OCI-LY1 (cell line): ENCODE data around the gene CFAP20DC.

Source experiments
- H2AFZ ChIP-seq: fragments of 200-600 bp; sonication (generic), shearing (Covaris generic); 2 replicates; pipeline ENCODE4 v1.6.0; 2014; ENCODE audit warnings: antibody characterized with exemption, mild to moderate bottlenecking, low read length
- H3F3A ChIP-seq: fragments of 200-600 bp; sonication (generic), shearing (Covaris generic); 2 replicates; pipeline ENCODE4 v1.6.0; 2014; ENCODE audit warnings: mild to moderate bottlenecking, antibody characterized with exemption, low read length, moderate library complexity; ENCODE audit not compliant: insufficient read depth
- H3K27ac ChIP-seq: fragments of 200-600 bp; sonication (generic); 2 replicates; pipeline ENCODE4 v1.5.1; 2014; ENCODE audit warnings: low read length, mixed run types, mild to moderate bottlenecking, low read depth; ENCODE audit not compliant: poor library complexity, severe bottlenecking
- H3K27me3 ChIP-seq: fragments of 200-600 bp; sonication (generic); 2 replicates; pipeline ENCODE4 v1.6.0; 2014; ENCODE audit warnings: antibody characterized with exemption, mild to moderate bottlenecking, low read length, moderate library complexity; ENCODE audit not compliant: insufficient read depth
- H3K36me3 ChIP-seq: fragments of 200-600 bp; sonication (generic); 2 replicates; pipeline ENCODE4 v1.6.1; 2014; ENCODE audit warnings: mild to moderate bottlenecking, antibody characterized with exemption, low read length, moderate library complexity, mixed read lengths; ENCODE audit not compliant: insufficient read depth
- H3K4me1 ChIP-seq: fragments of 200-600 bp; sonication (generic); 2 replicates; pipeline ENCODE4 v1.5.1; 2014; ENCODE audit warnings: mild to moderate bottlenecking, low read length, moderate library complexity; ENCODE audit not compliant: insufficient read depth, severe bottlenecking
- H3K4me2 ChIP-seq: fragments of 200-600 bp; sonication (generic), shearing (Covaris generic); 2 replicates; pipeline ENCODE4 v1.6.1; 2014; ENCODE audit warnings: low read length
- H3K4me3 ChIP-seq: fragments of 200-600 bp; sonication (generic); 2 replicates; pipeline ENCODE4 v1.5.1; 2014; ENCODE audit warnings: low read length, low read depth, mild to moderate bottlenecking, mixed read lengths; ENCODE audit not compliant: poor library complexity, severe bottlenecking
- H3K79me2 ChIP-seq: fragments of 200-600 bp; shearing (Covaris generic); 2 replicates; pipeline ENCODE4 v1.6.1; 2016; ENCODE audit warnings: mixed run types, low read length, mixed read lengths; ENCODE audit not compliant: insufficient read depth
- H3K9ac ChIP-seq: fragments of 200-600 bp; sonication (generic), shearing (Covaris generic); 2 replicates; pipeline ENCODE4 v1.6.1; 2014; ENCODE audit warnings: mild to moderate bottlenecking, low read length, mixed read lengths
- H3K9me2 ChIP-seq: fragments of 200-600 bp; sonication (generic), shearing (Covaris generic); 2 replicates; pipeline ENCODE4 v1.6.1; 2014; ENCODE audit warnings: low read depth, mild to moderate bottlenecking, low read length, mixed read lengths
- H3K9me3 ChIP-seq: fragments of 200-600 bp; shearing (Covaris generic); 2 replicates; pipeline ENCODE4 v1.6.1; 2014; ENCODE audit warnings: low read length, mixed read lengths
- H4K20me1 ChIP-seq: fragments of 200-600 bp; sonication (generic), shearing (Covaris generic); 2 replicates; pipeline ENCODE4 v1.6.0; 2016; ENCODE audit warnings: mild to moderate bottlenecking, low read length; ENCODE audit not compliant: insufficient read depth
- CTCF ChIP-seq: fragments of 200-600 bp; sonication (generic), shearing (Covaris generic); IDR thresholded peaks from 2 replicates; pipeline ENCODE4 v1.5.1; 2017; ENCODE audit warnings: mild to moderate bottlenecking, antibody characterized with exemption, low read length, moderate library complexity, mixed read lengths
- EZH2 ChIP-seq: fragments of 200-600 bp; sonication (generic), shearing (Covaris generic); IDR thresholded peaks from 2 replicates; pipeline ENCODE4 v1.8.0; 2017; ENCODE audit warnings: borderline replicate concordance, mixed run types, mild to moderate bottlenecking, antibody characterized with exemption, low read length, moderate library complexity, mixed read lengths

Gene CFAP20DC

GRCh38 chr3:59074764-59075163, 24.9 kb upstream of the CFAP20DC start:
- H3K9ac ChIP-seq: no peak overlapping the region
- H3K27ac ChIP-seq: no peak overlapping the region
- H3K4me3 ChIP-seq: no peak overlapping the region
- H2AFZ ChIP-seq: no peak overlapping the region
- H3K36me3 ChIP-seq: no peaks in the 10 kb centered on the region
- no peaks in the 10 kb centered on the region for H3F3A ChIP-seq
- no peaks in the 10 kb centered on the region for H3K9me3 ChIP-seq
- TF ChIP-seq EZH2 (no peak), CTCF (no peak)
- H3K4me1 ChIP-seq: no peaks in the 10 kb centered on the region
- H3K79me2 ChIP-seq: no peaks in the 10 kb centered on the region
- no peak overlapping the region for H3K4me2 ChIP-seq
- no peaks in the 10 kb centered on the region; the same call in 1 of the 2 replicates for H3K27me3 ChIP-seq
- H3K9me2 ChIP-seq: no peaks in the 10 kb centered on the region
- H4K20me1 ChIP-seq: no peaks in the 10 kb centered on the region

GRCh38 chr3:59072681-59073080, 22.9 kb upstream of the CFAP20DC start:
- H3K9ac ChIP-seq: no peak overlapping the region
- H3K4me1 ChIP-seq: no peaks in the 10 kb centered on the region
- H2AFZ ChIP-seq: no peak overlapping the region
- no peaks in the 10 kb centered on the region; the same call in 1 of the 2 replicates for H3K27me3 ChIP-seq
- H3K79me2 ChIP-seq: no peaks in the 10 kb centered on the region
- no peak overlapping the region for H3K4me2 ChIP-seq
- no peaks in the 10 kb centered on the region for H3K9me3 ChIP-seq
- H3K9me2 ChIP-seq: no peaks in the 10 kb centered on the region
- H4K20me1 ChIP-seq: no peaks in the 10 kb centered on the region
- TF ChIP-seq EZH2: no peak
- TF ChIP-seq CTCF: no peak
- H3K27ac ChIP-seq: no peak overlapping the region
- no peak overlapping the region for H3K4me3 ChIP-seq
- H3K36me3 ChIP-seq: no peaks in the 10 kb centered on the region
- H3F3A ChIP-seq: no peaks in the 10 kb centered on the region

GRCh38 chr3:59069838-59070237, 20.0 kb upstream of the CFAP20DC start:
- no peak overlapping the region for H3K9ac ChIP-seq
- no peak overlapping the region for H3K4me3 ChIP-seq
- no peak overlapping the region for H3K27ac ChIP-seq
- H3F3A ChIP-seq: no peaks in the 10 kb centered on the region
- H4K20me1 ChIP-seq: no peaks in the 10 kb centered on the region
- no peaks in the 10 kb centered on the region for H3K4me1 ChIP-seq
- H3K9me2 ChIP-seq: no peaks in the 10 kb centered on the region
- TF ChIP-seq EZH2 (no peak), CTCF (no peak)
- H3K27me3 ChIP-seq: no peaks in the 10 kb centered on the region
- no peaks in the 10 kb centered on the region for H3K9me3 ChIP-seq
- no peak overlapping the region for H2AFZ ChIP-seq
- H3K36me3 ChIP-seq: no peaks in the 10 kb centered on the region
- H3K4me2 ChIP-seq: no peak overlapping the region
- H3K79me2 ChIP-seq: no peaks in the 10 kb centered on the region
